ENCODE data around the gene SLC1A2. TPM values are rescaled to one million over a fixed set of nuclear protein-coding genes. Genes with fewer than 3 reads are reported as not detected.

The SLC1A2 gene
- polyA plus RNA-seq, 1 donor, result 0.47 TPM

DNA sequence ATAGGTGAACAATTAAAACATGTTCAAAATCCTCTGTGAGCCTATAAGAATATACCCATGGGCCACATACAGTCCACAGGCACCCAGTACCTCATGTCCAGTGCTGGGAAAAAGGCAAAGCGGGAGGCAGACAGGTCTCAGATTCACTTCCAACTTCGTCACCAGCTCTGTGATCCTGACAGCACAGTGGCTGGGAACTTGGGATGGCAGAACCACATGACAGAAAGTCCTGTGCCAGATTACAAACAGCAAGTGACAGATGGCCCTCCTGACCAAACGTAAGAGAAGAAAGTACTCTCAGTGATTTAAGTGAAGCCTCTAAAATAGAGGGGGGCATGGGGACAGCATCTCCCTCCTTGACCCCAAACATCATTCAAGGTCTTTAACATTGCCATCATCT lies 5.8 kb downstream of the SLC1A2 start:
- no peak for DNase-seq

DNA sequence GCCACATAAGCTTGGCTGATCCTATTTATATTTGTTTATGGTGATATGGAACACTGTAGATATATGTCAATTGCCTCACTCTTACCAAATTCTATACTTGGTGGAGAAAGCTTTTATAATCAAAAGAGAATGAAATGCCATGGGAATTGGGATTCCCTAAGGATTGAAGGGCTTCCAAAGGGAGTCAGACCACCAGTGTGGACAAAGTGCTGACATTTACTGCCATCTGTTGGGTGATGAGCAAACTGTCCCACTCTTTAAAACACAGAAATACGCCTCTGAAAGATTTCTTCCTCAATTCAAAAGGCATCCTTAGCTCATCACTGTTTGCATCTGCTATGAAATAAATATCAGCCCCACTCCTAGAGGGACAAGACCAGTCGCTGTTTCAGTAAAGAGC lies 7.1 kb downstream of the SLC1A2 start:
- DNase-seq, result no peak

DNA sequence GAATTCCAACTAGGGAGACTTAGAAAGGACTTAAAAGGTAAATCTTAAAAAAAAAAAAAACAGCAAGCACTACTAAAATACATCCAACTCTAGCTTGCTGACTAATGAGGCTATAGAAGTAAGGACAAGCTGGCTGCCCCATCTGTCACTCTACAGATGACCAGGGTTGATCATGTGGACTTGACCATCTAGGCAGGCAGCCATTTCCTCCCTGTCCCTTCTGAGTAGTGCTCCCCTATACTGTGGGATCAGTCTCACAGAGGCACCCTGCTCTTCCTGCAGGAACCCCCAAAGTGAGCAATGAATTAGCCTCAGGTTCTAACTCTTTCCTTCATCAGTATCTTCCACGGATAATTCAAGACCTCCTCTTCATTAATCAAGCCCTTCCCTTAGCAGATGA lies 12.3 kb downstream of the SLC1A2 start:
- no peak for DNase-seq

DNA sequence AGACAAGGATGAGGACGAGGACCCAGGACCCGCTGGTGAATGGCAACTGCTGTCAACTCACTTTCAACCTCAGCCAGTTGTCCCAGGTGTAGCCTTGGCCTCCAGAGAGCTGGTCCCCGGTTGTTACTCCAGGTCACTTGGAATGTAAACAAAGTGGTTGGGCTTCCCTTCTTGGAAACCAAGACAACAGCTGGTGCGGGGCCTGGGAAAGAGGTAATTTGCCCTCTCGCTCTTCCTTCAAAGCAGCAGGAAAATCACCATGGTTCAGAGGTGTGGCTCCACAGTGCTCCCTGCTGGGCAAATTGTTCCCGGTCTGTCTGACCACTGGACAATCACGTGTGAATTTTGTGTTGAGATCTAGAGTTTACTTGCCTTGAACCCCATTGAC lies 15.0 kb downstream of the SLC1A2 start:
- DNase-seq, result no peak

DNA sequence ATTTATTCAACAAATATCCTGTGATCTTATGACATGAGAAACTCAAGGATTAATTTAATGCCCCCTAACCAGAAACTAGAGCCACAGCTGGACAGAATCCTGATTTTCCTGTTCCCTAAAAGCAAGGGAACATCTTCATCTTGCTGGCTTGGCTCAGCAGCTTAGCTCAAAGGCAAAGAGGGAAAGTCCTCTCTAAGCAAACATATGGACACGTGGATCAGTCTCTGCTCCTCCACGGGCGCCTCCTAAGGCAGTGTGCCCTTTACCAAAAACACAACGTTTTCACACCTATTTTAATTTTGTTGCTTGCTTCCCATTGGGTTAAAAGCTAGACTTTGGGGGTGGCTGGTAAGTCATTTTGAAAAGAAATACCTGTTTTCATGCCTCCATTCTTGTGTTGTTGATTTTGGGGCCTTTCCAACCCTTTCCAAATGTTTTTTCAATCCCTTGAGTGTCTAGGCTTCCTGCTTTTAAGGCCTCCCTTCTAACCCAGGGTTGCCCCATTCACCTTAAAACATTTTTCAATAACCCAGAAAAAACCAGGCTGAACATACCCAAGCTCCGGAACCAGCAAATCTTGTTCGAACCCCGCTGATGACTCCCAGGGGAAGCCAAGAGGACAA lies 15.5 kb downstream of the SLC1A2 start:
- no peak for DNase-seq

DNA sequence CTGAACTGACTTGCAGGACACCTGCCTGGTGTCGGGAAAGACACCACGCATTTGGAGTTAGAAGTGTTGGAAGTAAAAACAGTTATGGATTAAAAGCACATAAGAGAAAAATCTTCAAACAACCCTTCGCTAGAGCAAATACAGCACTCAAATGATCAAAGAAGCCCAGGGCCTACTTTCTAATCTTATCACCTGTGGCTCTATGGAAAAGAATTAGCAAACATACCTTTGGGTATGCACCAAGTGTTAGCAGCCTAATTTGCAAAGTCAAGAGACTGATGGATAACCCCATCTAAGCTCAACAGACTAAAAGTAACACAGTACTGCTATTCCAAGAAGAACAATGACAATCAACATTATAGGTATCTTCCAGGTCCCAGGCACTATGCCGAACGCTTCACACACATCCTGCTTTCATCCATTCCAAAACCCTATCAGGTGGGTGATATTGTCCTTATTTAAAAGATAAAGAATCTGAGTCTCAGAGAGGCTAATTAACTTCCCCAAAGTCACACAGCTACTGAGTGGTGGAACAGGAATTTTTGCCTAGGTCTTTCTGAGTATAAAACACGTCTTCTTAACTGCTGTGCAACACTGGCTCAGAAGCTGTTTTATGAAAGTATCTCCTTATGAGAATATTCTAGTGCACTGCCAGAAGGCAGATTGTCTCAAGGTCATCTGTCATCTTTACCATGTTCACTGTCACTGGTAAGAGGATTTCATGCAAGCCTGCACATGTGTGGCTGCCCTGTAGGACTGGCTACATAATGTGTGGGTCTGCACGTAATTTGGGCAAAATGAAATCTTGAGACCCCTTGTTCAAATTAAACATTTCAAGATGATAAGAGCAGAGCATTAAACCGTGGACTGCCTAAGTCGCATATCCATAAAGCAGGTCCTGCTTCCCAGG lies 16.4 kb downstream of the SLC1A2 start:
- no peak for DNase-seq

DNA sequence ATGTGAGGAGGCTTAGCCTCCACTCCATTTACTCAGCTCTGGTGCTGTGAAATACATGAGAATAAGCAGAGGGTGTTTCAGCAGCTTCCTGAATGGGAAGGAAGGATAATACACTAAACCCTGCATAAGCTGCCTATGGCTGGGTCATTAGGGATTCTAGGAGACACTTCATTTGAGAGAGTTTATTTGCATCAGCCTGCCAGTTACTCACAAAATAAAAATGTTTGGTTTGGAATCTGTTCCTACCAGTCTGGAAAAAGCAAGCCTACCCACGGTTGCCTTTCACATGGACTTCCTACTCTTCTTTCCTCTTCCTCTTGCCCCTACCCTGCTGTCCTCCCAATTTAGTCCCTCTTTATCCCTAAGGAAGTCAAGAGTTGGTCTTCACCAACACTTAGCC lies 20.5 kb downstream of the SLC1A2 start:
- DNase-seq, result no peak

DNA sequence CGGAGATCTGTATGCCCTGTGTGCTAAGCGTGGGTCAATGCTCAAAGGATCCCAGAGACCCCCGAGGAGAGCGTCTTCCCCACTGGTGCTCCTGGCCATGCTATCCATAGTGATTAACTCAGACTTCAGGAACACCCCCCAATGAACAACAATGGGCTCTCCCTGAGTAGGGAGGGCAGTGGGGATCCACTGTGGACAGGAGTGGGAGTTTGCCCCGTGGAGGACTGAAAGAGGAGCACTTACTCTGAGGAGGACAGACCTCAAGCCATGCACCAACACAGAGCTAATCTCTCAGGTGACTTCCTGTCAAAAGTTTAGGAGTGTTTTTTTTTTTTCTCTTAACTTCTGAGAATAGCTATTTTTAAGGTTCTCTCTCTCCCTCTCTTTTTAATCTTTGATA lies 24.4 kb downstream of the SLC1A2 start:
- DNase-seq, result no peak

DNA sequence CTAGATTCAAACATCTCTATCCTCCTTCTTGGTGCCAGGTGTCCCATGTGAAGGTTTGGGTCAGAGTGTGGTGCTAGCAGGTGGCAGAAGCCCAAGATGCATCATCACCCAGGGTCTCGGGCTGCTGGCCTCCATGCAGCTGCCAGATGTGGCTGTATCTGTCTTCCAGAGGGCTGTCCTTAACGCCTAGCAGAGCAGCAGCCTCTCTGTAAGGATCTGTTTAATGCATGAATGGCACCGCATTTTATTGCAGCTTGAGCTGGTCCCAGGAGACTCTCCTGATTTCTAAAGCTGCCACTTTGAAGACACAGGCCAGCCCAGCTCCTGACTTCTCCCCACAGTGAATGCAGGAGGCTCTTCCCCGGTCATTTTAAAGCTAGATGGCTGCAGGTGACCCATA lies 26.3 kb downstream of the SLC1A2 start:
- DNase-seq, result no peak

DNA sequence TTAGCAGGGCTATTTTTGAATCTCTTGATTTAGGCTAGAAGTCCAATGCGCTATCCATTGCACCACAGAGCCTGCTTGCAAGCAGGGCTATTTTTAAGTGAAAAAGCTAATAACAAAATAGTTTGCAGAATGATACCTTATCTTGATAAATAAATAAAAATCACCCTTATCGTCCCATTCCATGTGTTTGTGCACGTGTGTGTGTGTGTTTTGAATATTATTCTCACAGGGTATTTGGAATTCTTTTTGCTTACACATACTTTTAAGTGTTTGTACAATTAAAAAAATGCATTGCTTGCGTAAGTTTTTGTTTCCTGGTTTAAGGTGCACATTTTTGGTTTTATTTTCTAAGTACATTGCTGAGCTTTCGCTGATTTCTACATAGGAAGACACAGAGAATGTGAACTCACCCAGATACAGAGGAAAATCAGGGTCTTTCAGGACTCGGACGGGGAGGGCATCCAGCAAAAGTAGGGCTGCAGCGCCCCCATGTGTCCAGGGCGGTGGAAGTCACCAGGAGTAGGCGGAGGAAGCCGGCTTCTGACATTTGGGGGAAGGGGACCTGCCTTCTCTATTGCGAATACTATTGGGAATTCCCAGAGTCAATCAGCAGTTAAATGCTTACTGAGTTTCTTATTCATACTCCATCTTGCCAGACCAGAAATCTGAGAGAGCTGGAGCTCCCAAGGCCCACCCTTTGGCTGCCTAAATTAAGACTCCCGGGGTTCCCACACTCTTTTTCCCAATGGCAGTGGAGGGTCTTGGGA lies 27.3 kb downstream of the SLC1A2 start:
- peak; percentile 72 for DNase-seq

DNA sequence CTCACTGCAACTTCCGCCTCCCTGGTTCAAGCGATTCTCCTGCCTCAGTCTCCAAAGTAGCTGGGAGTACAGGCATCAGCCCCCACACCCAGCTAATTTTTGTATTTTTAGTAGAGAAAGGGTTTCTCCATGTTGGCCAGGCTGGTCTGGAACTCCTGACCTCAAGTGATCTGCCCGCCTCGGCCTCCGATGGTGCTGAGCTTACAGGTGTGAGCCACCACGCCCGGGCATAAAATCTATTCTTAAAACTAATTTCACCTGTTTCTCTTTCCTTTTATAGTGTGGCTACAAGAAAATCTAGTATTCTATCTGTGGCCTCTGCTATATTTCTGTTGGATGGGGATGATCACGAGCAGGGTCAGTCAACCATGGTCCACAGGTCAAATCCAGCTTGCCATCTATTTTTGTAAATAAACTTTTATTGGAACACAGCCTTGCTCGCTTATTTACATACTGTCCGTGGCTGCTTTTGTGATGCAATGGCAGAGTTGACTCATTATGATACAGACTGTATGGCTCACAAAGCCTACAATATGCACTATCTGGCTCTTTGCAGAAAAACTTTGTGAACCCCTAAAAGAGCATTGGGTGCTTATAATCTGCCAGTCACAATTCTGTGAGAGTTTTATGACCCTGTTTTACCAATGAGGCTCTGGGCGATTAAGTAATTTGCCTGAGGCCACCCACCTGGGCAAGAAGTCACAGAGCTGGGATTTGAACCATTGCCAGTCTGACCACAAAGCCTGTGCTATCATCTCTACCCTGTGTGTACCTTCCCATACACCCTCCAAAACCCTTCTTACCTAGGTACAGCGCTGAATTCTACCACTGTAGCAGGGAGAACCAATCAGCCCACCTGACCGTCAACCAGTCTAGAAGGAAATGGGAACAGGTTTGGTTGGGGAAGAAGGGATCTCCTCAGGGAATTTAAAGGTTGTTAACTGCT lies 28.3 kb downstream of the SLC1A2 start:
- DNase-seq, result no peak

DNA sequence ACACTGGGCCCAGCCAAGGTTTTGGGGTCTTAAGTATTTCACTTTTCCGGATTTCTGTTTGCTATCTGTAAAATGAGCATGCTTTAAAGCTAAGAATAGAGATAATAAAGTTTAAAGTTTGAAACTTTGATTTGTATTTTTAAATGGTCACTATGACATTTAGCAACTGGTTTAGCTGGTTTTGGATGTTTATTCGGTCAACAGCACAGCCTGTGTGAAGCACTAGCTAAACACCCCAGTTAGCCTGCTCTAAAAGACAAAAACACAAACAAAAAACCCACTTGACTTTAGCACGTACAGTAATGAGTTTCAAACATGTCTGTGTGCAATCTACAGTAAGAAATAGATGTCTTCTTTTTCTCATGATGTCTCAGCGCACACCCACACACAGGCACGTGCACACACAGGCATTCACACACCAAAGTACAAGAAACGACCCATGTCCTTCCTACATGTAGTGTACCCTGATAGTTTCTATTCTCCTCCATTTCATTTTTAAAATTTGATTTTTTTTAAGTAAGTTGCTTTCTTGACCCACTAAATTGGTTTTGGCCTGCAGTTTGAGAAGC lies 29.4 kb downstream of the SLC1A2 start:
- no peak for DNase-seq

DNA sequence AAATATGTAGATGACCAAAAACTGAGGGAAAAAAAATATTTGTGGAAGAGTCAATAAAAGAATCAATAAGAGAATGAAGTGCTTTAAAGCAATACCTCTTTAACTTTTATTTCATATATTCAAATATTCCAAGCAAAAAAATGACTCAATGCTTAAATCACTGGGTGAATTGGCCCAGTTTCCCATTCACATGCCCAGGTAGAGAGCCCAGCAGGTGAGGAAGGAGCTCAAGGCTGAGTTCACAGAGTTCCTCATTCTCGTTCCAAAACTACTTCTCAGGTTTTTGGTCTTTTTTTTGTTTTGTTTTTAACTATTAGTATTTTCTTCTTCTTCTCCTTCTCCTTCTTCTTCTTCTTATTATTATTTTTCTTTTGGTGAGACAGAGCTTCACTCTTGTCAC lies 30.2 kb downstream of the SLC1A2 start:
- no peak for DNase-seq

DNA sequence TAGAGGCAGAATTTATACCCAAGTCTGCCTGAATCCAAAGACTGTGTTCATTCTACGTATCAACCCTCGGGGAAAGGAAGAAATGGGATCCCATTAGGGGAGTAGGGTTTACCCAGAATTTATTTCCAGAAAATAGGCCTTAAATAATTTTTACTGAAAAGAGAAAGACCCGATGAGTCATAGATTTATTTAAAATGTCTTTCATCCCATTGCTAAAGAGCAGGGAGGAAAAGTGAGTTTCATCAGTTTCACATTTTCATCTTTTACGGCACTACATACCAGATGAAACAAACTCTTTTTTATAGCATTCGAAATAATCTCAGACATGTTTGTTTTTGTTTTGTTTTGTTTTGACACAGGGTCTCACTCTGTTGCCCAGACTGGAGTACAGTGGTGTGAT lies 31.3 kb downstream of the SLC1A2 start:
- no peak for DNase-seq

DNA sequence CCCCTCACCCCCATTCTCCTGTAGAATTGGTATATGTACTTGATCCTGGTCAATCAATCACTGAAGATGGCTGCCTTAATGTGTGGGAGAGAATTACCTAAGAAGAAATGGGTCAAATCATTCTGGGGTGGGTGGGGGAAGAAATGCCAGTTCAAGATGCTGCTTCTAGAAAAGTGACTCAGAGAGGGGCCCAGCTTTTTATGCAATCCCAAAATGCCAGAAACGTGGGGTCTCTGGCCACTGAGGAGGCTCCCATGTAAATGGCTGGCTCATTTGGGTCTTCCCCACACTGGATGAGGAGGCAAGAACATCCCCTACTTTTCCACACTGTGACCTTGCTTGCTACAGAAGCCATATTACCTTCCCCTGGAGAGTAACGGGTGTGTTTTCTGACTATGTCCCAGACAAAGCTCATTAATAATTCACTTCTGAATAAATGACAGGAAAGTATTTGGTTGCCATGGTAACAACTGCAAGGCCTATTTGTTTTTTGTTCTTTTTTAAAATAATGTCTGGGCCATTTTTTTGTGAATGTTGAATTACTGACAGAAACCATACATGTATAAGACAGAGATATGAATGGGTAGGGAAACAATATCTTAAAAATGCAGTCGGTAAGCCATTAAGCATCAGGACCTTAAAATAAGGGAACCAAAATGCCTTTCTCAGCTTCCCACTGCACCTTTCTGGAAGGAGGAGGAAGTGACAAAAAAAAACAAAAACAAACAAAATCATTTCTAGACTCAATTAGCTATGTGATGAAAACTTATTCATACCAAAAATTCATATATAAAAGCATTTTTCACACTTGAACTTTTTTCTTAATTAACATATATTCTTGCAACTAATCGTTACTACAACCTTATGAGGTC lies 32.0 kb downstream of the SLC1A2 start:
- DNase-seq, result no peak

DNA sequence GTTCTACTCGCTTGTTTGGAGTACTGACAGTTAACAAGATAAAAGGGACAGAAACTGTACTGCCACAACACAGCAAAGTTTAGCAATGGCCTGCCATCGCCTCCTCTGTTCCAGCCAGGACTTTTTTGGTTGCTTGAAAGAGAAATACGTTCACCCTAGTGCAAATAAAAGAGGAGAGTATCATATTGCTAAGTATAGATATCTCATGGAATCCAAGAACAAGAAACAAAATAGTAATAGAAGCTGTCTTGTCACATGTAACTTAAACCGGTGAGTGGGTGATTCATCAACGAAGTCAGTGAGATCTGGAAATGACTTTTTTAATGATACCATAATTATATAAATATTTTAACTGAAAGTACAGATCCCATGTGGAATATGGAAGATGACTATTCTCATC lies 35.4 kb downstream of the SLC1A2 start:
- no peak for DNase-seq

DNA sequence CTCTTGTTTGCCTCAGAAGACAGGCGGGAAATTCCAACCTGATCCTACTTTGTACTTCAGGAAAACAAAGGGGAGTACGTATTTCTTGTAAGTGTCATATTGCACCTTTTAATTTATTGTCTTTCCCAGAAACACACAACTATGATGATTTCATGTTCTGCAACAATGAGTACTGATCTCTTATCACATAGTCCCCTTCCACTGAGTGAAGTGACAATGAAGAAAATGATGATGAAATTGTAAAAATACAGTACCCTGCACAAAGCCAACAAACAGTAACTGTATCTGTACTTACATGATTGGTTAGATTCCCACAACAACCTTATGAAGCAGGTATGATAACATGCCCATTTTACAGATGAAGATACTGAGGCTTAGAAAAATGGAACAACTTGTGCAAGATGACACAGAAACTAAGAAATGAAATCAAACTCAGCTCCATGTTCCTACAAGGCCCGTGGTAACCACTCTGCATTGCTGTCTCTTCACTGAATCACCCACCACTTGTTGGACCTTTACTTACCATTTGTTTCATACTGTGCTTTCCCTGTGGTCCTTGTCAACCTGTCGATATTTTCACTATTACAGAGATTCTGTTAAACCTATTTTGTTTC lies 37.5 kb downstream of the SLC1A2 start:
- no peak for DNase-seq

DNA sequence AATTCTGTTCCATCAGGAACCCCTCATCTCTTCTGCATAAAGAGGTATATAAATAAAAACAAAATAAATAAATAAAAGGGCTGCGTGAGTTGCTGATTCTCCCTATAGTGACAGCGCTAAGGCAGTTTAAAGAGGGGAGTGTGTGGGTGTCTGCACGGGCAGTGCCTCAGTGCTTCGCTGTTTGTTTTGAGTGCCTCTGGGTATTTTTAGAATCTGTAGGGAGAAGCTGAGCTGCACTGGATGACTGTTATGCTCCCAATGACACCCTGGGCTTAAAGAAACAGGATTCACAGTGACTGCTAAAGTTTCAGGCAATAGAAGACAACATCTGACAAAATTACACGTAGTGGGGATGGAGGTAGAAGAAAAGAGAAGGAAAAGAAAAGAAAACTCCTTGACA lies 38.8 kb downstream of the SLC1A2 start:
- DNase-seq, result no peak

DNA sequence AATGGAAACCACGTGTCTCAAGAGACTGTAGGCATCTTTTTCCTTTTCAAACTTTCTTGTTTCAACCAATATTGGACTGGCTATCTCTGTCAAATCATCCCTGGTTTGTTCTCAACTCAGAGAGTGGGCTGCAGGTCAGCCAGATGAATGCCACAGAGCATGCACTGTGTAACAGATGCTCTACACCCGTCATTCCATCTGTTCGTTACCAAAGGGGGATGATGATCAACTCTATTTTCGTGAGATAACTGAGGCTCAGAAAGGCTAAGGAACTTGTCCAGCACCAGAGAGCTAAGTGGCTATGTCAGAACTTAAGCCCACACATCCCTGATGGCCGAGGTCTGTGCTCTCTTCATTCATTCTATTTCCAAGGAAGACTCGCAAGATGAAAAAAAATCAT lies 42.1 kb downstream of the SLC1A2 start:
- no peak for DNase-seq

DNA sequence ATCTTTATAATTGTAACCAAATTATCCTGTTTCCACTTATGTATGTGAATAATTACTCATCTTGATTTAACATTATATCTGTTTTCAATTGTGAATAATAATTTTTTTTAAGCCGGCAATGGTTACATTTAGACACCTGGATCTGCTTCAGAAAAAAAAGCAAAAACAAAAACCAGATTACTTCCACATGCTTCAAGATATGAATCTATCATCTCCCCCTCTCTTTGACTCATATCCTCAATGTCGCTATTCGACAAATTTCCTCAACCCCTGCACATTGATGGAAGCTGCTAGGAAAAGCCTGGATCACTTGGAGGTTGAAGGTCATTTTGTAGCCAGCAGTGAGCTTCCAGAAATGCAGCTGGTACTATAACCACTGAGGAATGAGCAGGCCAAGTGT lies 42.7 kb downstream of the SLC1A2 start:
- no peak for DNase-seq

Data from left kidney (tissue), 2 donors.